ENCODE data around the gene PACRG.

The PACRG gene

GRCh38 chr6:163113358-163113962 lies 385.7 kb downstream of the PACRG start:
- peaks cover 11% of the 10 kb centered on the region for H3K9me3 Mint-ChIP-seq
- no peak overlapping the region for H3K4me3 Mint-ChIP-seq
- DNase-seq (ENCODE audit: low spot score in 2 of 2) (no peak), ATAC-seq (ENCODE audit: low read depth) (no peak)
- no peaks in the 10 kb centered on the region for H3K36me3 Mint-ChIP-seq
- no peaks in the 10 kb centered on the region for H3K4me1 Mint-ChIP-seq
- peaks cover 2% of the 10 kb centered on the region for H3K27me3 Mint-ChIP-seq
- no peak overlapping the region for H3K27ac Mint-ChIP-seq

GRCh38 chr6:163118941-163119340 lies 391.2 kb downstream of the PACRG start:
- Mint-ChIP-seq H3K4me1 (no peaks in the 10 kb centered on the region), H3K36me3 (no peaks in the 10 kb centered on the region), H3K27ac (no peak overlapping the region), H3K9me3 (no peaks in the 10 kb centered on the region), H3K4me3 (no peak overlapping the region), H3K27me3 (no peaks in the 10 kb centered on the region)
- no peak for DNase-seq (ENCODE audit: low spot score in 2 of 2)
- no peak for ATAC-seq (ENCODE audit: low read depth)

GRCh38 chr6:163120223-163120622 lies 392.4 kb downstream of the PACRG start:
- no peaks in the 10 kb centered on the region for H3K27me3 Mint-ChIP-seq
- DNase-seq (ENCODE audit: low spot score in 2 of 2): no peak
- no peak overlapping the region for H3K4me3 Mint-ChIP-seq
- ATAC-seq (ENCODE audit: low read depth): no peak
- H3K27ac Mint-ChIP-seq: no peak overlapping the region
- no peaks in the 10 kb centered on the region for H3K36me3 Mint-ChIP-seq
- no peaks in the 10 kb centered on the region for H3K9me3 Mint-ChIP-seq
- no peaks in the 10 kb centered on the region for H3K4me1 Mint-ChIP-seq

- H3K27ac Mint-ChIP-seq: no peak overlapping the region
- no peaks in the 10 kb centered on the region for H3K9me3 Mint-ChIP-seq
- no peaks in the 10 kb centered on the region for H3K36me3 Mint-ChIP-seq
- DNase-seq (ENCODE audit: low spot score in 2 of 2) (no peak), ATAC-seq (ENCODE audit: low read depth) (no peak)
- H3K4me1 Mint-ChIP-seq: no peaks in the 10 kb centered on the region
- H3K4me3 Mint-ChIP-seq: no peak overlapping the region
- H3K27me3 Mint-ChIP-seq: peaks cover 1% of the 10 kb centered on the region
Observed at GRCh38 chr6:163121270-163121669, 393.5 kb downstream of the PACRG start.

GRCh38 chr6:163122365-163122764 lies 394.6 kb downstream of the PACRG start:
- no peak for ATAC-seq (ENCODE audit: low read depth)
- peaks cover 1% of the 10 kb centered on the region for H3K27me3 Mint-ChIP-seq
- H3K4me3 Mint-ChIP-seq: no peak overlapping the region
- H3K36me3 Mint-ChIP-seq: no peaks in the 10 kb centered on the region
- H3K27ac Mint-ChIP-seq: no peak overlapping the region
- no peaks in the 10 kb centered on the region for H3K9me3 Mint-ChIP-seq
- H3K4me1 Mint-ChIP-seq: no peaks in the 10 kb centered on the region
- no peak for DNase-seq (ENCODE audit: low spot score in 2 of 2)

GRCh38 chr6:163123098-163123497 lies 395.3 kb downstream of the PACRG start:
- Mint-ChIP-seq H3K9me3 (no peaks in the 10 kb centered on the region), H3K27me3 (peaks cover 1% of the 10 kb centered on the region), H3K36me3 (no peaks in the 10 kb centered on the region), H3K27ac (no peak overlapping the region), H3K4me3 (no peak overlapping the region), H3K4me1 (no peaks in the 10 kb centered on the region)
- ATAC-seq (ENCODE audit: low read depth): no peak
- no peak for DNase-seq (ENCODE audit: low spot score in 2 of 2)

GRCh38 chr6:163126741-163127140 lies 399.0 kb downstream of the PACRG start:
- H3K27ac Mint-ChIP-seq: no peak overlapping the region
- no peaks in the 10 kb centered on the region for H3K9me3 Mint-ChIP-seq
- DNase-seq (ENCODE audit: low spot score in 2 of 2) (no peak), ATAC-seq (ENCODE audit: low read depth) (no peak)
- H3K4me3 Mint-ChIP-seq: no peak overlapping the region
- peaks cover 1% of the 10 kb centered on the region for H3K27me3 Mint-ChIP-seq
- H3K36me3 Mint-ChIP-seq: no peaks in the 10 kb centered on the region
- H3K4me1 Mint-ChIP-seq: no peaks in the 10 kb centered on the region

- peaks cover 1% of the 10 kb centered on the region for H3K27me3 Mint-ChIP-seq
- ATAC-seq (ENCODE audit: low read depth): no peak
- H3K4me1 Mint-ChIP-seq: no peaks in the 10 kb centered on the region
- H3K9me3 Mint-ChIP-seq: no peaks in the 10 kb centered on the region
- no peak overlapping the region for H3K27ac Mint-ChIP-seq
- no peaks in the 10 kb centered on the region for H3K36me3 Mint-ChIP-seq
- no peak for DNase-seq (ENCODE audit: low spot score in 2 of 2)
- H3K4me3 Mint-ChIP-seq: no peak overlapping the region
Observed at GRCh38 chr6:163127587-163127986, 399.8 kb downstream of the PACRG start.

- Mint-ChIP-seq H3K4me1 (no peaks in the 10 kb centered on the region), H3K27ac (no peak overlapping the region), H3K27me3 (peaks cover 1% of the 10 kb centered on the region), H3K4me3 (no peak overlapping the region), H3K36me3 (no peaks in the 10 kb centered on the region), H3K9me3 (peaks cover 1% of the 10 kb centered on the region)
- no peak for DNase-seq (ENCODE audit: low spot score in 2 of 2)
- no peak for ATAC-seq (ENCODE audit: low read depth)
Observed at GRCh38 chr6:163128324-163128723, 400.6 kb downstream of the PACRG start.

GRCh38 chr6:163132050-163132750 lies 404.4 kb downstream of the PACRG start:
- H3K27me3 Mint-ChIP-seq: peaks cover 3% of the 10 kb centered on the region
- peaks cover 2% of the 10 kb centered on the region for H3K9me3 Mint-ChIP-seq
- DNase-seq (ENCODE audit: low spot score in 2 of 2) (no peak), ATAC-seq (ENCODE audit: low read depth) (no peak)
- no peaks in the 10 kb centered on the region for H3K4me1 Mint-ChIP-seq
- H3K36me3 Mint-ChIP-seq: no peaks in the 10 kb centered on the region
- no peak overlapping the region for H3K27ac Mint-ChIP-seq
- no peak overlapping the region for H3K4me3 Mint-ChIP-seq

GRCh38 chr6:163133017-163133416 lies 405.2 kb downstream of the PACRG start:
- H3K4me1 Mint-ChIP-seq: no peaks in the 10 kb centered on the region

GRCh38 chr6:163133691-163134090 lies 405.9 kb downstream of the PACRG start:
- no peaks in the 10 kb centered on the region for H3K4me1 Mint-ChIP-seq
- no peaks in the 10 kb centered on the region for H3K36me3 Mint-ChIP-seq
- DNase-seq (ENCODE audit: low spot score in 2 of 2): no peak
- peaks cover 5% of the 10 kb centered on the region for H3K27me3 Mint-ChIP-seq
- no peak overlapping the region for H3K27ac Mint-ChIP-seq
- peaks cover 2% of the 10 kb centered on the region for H3K9me3 Mint-ChIP-seq
- H3K4me3 Mint-ChIP-seq: no peak overlapping the region
- ATAC-seq (ENCODE audit: low read depth): no peak

More at GRCh38 chr6:163133017-163133416, 405.2 kb downstream of the PACRG start:
- Mint-ChIP-seq H3K9me3 (peaks cover 2% of the 10 kb centered on the region), H3K27ac (no peak overlapping the region), H3K27me3 (peaks cover 5% of the 10 kb centered on the region), H3K36me3 (no peaks in the 10 kb centered on the region), H3K4me3 (no peak overlapping the region)
- no peak for DNase-seq (ENCODE audit: low spot score in 2 of 2)
- no peak for ATAC-seq (ENCODE audit: low read depth)

- no peaks in the 10 kb centered on the region for H3K4me1 Mint-ChIP-seq
- H3K36me3 Mint-ChIP-seq: no peaks in the 10 kb centered on the region
- ATAC-seq (ENCODE audit: low read depth) (no peak), DNase-seq (ENCODE audit: low spot score in 2 of 2) (no peak)
- H3K27ac Mint-ChIP-seq: no peak overlapping the region
- peaks cover 2% of the 10 kb centered on the region for H3K9me3 Mint-ChIP-seq
- H3K27me3 Mint-ChIP-seq: peaks cover 9% of the 10 kb centered on the region
- H3K4me3 Mint-ChIP-seq: no peak overlapping the region
Observed at GRCh38 chr6:163136681-163137397, 409.1 kb downstream of the PACRG start.

GRCh38 chr6:163137398-163137881 lies 409.7 kb downstream of the PACRG start:
- no peak overlapping the region for H3K4me3 Mint-ChIP-seq
- H3K27me3 Mint-ChIP-seq: peaks cover 9% of the 10 kb centered on the region
- H3K36me3 Mint-ChIP-seq: no peaks in the 10 kb centered on the region
- DNase-seq (ENCODE audit: low spot score in 2 of 2) (no peak), ATAC-seq (ENCODE audit: low read depth) (no peak)
- H3K4me1 Mint-ChIP-seq: no peaks in the 10 kb centered on the region
- no peak overlapping the region for H3K27ac Mint-ChIP-seq
- peaks cover 2% of the 10 kb centered on the region for H3K9me3 Mint-ChIP-seq

Measured in memory B cell (primary cell).